HFFc6 (cell line): ENCODE data around the gene SYT8. TPM values are rescaled to one million over a fixed set of nuclear protein-coding genes. Genes with fewer than 3 reads are reported as not detected.
"Not testable (repeated sequence)": the region's sequence is repeated elsewhere in the genome, so short reads cannot be mapped to it uniquely, and the experiment has no call there.

Experiments
- DNase-seq: peaks from one replicate; pipeline ENCODE4 v3.0.0-alpha.2; 2018
- H3K27ac Mint-ChIP-seq: 2 replicates; pipeline ENCODE4 v1.8.0; 2020; ENCODE audit warnings: mild to moderate bottlenecking, mixed read lengths
- H3K27me3 Mint-ChIP-seq: 2 replicates; pipeline ENCODE4 v1.8.0; 2021; ENCODE audit warnings: mild to moderate bottlenecking, moderate library complexity, mixed read lengths; ENCODE audit not compliant: insufficient read depth
- H3K36me3 Mint-ChIP-seq: 2 replicates; pipeline ENCODE4 v1.8.0; 2021; ENCODE audit warnings: low read depth, mixed read lengths
- H3K4me1 Mint-ChIP-seq: 2 replicates; pipeline ENCODE4 v1.8.0; 2020; ENCODE audit warnings: low read depth, mixed read lengths
- H3K4me3 Mint-ChIP-seq: 2 replicates; pipeline ENCODE4 v1.8.0; 2020; ENCODE audit warnings: mild to moderate bottlenecking, moderate library complexity, mixed read lengths
- H3K9me3 Mint-ChIP-seq: 2 replicates; pipeline ENCODE4 v1.8.0; 2020; ENCODE audit warnings: mild to moderate bottlenecking, mixed read lengths
- CTCF ChIP-seq: fragments of 200-600 bp; sonication (generic); IDR thresholded peaks from 2 replicates; pipeline ENCODE4 v1.5.0; 2021; ENCODE audit warnings: antibody characterized with exemption, mild to moderate bottlenecking
- total RNA-seq, 6 experiments: library from RNA; stranded (reverse); fragmentation: NEBNext Ultra II Directional; extraction: Animal tissue kit (Norgen Biotek cat#: 25700); gene quantifications; 2 replicates in 1 of 6; 3 replicates in 5 of 6; pipeline ENCODE4 v1.2.3, GENCODE V29; 2021

The SYT8 gene
- total RNA-seq, 6 experiments from 2014 or later, result not detected

GRCh38 chr11:1793081-1793480 is 41.7 kb upstream of the SYT8 start:
- Mint-ChIP-seq H3K9me3 (no peaks in the 10 kb centered on the region), H3K4me3 (no peak overlapping the region), H3K27ac (no peak overlapping the region), H3K27me3 (peaks cover 49% of the 10 kb centered on the region), H3K4me1 (no peaks in the 10 kb centered on the region), H3K36me3 (no peaks in the 10 kb centered on the region)
- TF ChIP-seq CTCF, result no peak
- DNase-seq, result no peak

GRCh38 chr11:1796413-1797011 is 38.3 kb upstream of the SYT8 start:
- TF ChIP-seq CTCF, result no peak
- Mint-ChIP-seq H3K4me1 (no peaks in the 10 kb centered on the region), H3K4me3 (no peak overlapping the region), H3K36me3 (no peaks in the 10 kb centered on the region), H3K27me3 (peaks cover 50% of the 10 kb centered on the region), H3K9me3 (no peaks in the 10 kb centered on the region), H3K27ac (no peak overlapping the region)
- DNase-seq, result no peak

- Mint-ChIP-seq H3K36me3 (no peaks in the 10 kb centered on the region), H3K27me3 (peaks cover 52% of the 10 kb centered on the region), H3K4me3 (no peak overlapping the region), H3K27ac (no peak overlapping the region), H3K9me3 (no peaks in the 10 kb centered on the region), H3K4me1 (no peaks in the 10 kb centered on the region)
- no peak for DNase-seq
- TF ChIP-seq CTCF, result no peak
Observed at GRCh38 chr11:1797391-1798125, 37.2 kb upstream of the SYT8 start.

DNA sequence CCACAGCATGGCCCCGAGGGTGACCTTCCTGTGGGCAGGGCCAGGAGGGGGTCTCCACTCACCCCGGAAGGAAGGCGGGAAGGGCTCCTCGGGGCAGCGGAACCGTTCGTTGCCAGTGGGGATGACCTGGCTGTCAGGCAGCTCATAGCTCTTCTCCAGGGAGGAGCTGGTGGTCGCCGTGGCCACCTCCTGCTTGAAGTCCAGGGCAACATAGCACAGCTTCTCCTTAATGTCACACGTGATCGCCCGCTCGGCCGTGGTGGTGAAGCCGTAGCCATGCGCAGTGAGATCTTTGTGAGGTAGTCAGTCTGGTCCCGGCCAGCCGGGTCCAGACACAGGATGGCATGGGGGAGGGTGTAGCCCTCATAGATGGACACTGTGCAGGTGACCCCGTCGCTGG is 31.5 kb upstream of the SYT8 start:
- TF ChIP-seq CTCF, result no peak
- Mint-ChIP-seq H3K4me3 (no peak overlapping the region), H3K27ac (no peak overlapping the region)

DNA sequence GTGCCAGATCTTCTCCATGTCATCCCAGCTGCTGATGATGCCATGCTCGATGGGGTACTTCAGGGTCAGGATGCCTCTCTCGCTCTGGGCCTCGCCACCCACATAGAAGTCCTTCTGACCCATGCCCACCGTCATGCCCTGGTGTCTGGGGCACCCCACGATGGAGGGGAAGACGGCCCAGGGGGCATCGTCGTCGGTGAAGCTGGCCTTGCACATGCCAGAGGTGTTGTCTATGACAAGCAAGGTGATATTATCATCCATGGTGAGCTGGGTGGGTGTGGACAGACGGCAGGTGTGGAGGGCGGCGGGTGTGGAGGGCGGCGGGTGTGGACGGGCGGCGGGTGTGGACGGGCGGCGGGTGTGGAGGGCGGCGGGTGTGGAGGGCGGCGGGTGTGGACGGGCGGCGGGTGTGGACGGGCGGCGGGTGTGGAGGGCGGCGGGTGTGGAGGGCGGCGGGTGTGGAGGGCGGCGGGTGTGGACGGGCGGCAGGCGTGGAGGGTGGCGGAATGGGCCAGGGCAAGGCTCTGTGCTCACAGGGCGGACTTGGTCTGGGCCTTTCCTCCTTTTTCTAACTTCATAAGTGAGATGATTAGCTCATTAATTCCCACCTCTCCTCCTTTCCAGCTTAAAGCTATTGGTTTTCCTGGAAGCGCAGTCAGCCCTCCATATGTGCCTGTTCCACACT is 30.8 kb upstream of the SYT8 start:
- peaks cover 38% of the 10 kb centered on the region for H3K27me3 Mint-ChIP-seq
- not testable (repeated sequence) for H3K36me3 Mint-ChIP-seq, H3K27ac Mint-ChIP-seq, H3K4me3 Mint-ChIP-seq, DNase-seq, H3K4me1 Mint-ChIP-seq, H3K9me3 Mint-ChIP-seq

More for the DNA sequence above, 31.5 kb upstream of the SYT8 start:
- Mint-ChIP-seq H3K9me3 (no peaks in the 10 kb centered on the region), H3K27me3 (peaks cover 40% of the 10 kb centered on the region), H3K4me1 (no peaks in the 10 kb centered on the region), H3K36me3 (no peaks in the 10 kb centered on the region)
- no peak for DNase-seq

DNA sequence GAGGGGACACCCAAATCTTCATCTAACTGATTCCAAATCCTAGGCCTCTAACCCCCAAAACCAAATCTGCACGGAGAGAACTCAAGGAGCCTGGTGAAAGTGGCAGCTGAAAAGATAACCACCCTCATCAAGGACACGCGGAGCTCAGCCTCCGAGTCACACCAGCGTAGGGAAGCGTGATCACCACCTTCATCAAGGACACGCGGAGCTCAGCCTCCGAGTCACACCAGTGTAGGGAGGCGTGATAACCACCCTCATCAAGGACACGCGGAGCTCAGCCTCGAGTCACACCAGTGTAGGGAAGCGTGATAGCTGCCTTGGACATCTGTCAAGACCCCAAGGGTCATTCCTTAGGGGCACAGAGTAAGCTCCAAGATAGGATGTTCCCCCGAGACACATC is 29.3 kb upstream of the SYT8 start:
- no peak for DNase-seq
- H3K27ac Mint-ChIP-seq, result no peak overlapping the region
- H3K4me1 Mint-ChIP-seq, result no peaks in the 10 kb centered on the region
- no peak for TF ChIP-seq CTCF
- H3K36me3 Mint-ChIP-seq, result no peaks in the 10 kb centered on the region
- H3K9me3 Mint-ChIP-seq, result no peaks in the 10 kb centered on the region
- H3K4me3 Mint-ChIP-seq, result no peak overlapping the region
- H3K27me3 Mint-ChIP-seq, result peaks cover 39% of the 10 kb centered on the region
